HG03558 (cell line): ENCODE measurements around the gene TBATA.
"Not testable (repeated sequence)": the region's sequence is repeated elsewhere in the genome, so short reads cannot be mapped to it uniquely, and the experiment has no call there.

Source experiments
- ATAC-seq: cut with Tn5 transposase; IDR thresholded peaks from one replicate; pipeline ENCODE4 v1.9.1; 2021; ENCODE audit warnings: moderate number of reproducible peaks; ENCODE audit not compliant: unreplicated experiment; ENCODE audit errors: extremely low read depth

The TBATA gene

DNA sequence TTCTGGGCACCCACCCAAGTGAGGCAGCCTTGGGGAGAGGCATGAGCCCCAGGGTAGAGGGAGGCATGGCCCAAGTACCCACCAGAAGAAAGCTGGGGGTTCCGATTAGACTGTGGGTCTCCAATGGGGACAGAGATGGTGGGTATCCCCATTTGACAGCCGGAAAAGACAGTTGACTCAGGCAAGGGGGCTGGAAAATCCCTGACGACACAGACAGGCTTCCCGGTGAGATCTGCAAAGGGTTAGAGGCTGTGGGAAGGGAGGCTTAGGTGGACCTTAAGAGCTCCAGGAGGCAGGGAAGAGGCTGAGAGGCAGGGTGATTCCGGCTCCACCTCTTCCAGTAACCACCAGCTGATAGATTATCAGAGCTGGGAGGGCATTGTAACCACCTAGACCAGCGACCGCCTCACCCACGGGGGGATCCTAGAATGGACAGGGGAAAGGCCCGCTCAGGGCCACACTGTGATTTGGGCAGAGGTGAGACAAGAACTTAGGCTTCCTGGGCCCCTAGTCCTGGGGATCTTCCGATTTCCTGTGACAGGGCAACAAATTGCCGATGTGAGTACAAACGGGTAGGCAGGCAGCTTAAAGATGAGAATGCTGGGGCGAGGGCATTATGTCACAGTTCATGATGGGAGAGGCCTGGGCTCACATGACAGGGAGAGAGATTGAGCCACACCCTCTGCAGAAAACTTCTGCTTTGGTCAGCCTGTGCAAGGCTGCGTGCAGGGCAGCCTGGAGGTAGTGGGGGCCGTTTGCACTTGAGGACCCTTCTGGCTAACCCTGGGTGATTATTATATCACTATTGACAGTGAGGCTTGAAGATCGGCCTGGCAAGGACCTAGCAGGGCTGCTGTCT lies 5.4 kb downstream of the TBATA start:
- no peak for ATAC-seq

GRCh38 chr10:70779088-70779487 lies 6.1 kb downstream of the TBATA start:
- ATAC-seq, result no peak

DNA sequence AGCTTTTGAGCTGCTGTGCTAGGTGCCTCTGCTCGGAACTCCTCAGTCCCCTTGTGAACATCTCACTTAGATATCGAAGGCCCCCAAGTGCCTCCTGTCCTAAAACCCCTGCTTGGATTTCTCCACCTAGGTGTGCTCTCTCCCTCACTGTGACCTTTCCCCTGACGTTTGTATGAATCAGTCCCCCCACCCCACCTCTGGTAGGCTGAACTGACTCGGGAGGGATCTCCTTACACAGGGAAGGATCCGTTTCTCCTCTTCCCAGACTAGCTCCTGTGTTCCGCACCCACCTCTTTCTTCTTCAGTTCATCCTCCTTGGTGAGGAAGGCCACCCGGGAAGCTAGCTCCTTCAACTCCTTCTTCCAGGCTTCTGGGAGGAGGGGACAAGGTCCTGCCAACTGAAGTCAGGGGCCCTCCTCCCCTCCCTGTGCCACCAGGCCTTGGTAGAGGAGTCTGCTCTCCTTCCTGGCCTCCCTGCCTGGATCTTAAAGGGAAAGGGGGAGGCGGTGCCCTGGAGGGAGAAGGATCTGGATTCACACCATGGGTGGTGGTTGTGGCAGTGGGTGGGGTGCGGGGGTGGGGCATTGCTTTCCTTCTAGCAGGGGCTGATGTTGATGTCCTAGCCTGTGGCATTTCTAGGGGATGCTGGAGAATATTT lies 6.8 kb downstream of the TBATA start:
- no peak for ATAC-seq

DNA sequence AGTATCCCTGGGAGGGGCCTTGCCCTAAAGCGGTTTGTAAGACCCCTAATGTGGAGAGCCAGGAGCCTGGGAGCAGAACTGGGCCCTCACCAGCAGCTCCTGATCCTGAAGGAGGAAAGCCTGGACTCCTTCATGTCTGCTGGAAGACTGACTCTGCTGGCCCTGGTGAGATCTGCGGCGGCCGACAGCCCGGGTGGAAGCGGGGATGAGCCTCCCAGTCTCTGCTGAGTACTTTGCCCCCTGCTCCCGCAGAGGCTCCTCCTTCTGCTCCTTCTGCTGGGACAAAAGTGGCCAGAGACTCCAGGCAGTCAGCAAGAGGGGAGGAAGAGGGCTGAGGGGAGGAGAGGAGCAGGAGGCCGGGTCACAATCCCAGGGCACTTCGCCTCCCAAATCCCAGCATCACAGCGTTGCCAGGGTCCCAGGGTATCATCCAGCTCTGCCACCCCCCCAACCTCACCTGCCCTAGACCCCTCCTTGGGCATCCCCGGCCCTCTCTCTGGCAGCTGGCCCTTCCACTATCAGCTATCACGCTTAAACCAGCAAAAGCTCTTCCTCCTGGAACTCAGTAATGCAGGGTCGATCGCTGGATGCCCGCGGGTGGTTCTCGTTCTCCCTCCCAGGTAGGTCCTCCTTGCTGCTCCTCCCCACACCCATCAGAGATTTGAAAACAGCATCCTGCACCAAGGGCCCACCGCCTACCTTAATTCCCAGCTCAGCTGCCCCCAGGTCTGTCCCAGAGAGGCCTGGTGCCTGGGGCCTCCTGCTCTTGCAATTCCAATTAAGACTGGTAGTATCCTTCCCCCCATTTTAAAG lies 7.9 kb downstream of the TBATA start:
- ATAC-seq, result no peak

DNA sequence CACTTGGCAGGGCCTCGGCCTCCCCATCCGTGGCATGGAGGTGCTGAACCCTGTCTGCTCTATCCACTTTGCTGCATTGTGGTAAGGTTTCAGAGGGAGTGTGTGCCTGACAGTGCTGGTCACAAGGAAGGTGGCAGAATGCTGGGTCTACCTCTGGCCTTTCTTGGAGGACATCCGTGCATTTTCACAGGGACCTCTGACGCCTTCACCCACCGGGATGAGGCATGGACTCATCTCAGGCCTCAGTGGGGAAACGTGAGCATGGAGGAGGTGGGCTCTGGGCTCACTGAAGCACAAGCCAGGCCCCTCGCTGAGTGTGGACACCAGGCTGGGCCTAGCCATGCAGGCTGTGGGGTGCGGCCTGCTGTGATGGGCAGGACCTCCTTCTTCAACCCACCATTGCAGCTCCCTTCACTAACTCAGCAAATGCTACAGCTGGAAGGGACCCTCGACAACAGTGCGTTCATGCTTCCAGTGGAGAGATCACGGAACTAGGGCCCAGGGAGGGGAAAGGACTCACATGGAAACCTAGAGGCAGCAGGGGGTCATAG lies 8.6 kb downstream of the TBATA start:
- ATAC-seq, result no peak

DNA sequence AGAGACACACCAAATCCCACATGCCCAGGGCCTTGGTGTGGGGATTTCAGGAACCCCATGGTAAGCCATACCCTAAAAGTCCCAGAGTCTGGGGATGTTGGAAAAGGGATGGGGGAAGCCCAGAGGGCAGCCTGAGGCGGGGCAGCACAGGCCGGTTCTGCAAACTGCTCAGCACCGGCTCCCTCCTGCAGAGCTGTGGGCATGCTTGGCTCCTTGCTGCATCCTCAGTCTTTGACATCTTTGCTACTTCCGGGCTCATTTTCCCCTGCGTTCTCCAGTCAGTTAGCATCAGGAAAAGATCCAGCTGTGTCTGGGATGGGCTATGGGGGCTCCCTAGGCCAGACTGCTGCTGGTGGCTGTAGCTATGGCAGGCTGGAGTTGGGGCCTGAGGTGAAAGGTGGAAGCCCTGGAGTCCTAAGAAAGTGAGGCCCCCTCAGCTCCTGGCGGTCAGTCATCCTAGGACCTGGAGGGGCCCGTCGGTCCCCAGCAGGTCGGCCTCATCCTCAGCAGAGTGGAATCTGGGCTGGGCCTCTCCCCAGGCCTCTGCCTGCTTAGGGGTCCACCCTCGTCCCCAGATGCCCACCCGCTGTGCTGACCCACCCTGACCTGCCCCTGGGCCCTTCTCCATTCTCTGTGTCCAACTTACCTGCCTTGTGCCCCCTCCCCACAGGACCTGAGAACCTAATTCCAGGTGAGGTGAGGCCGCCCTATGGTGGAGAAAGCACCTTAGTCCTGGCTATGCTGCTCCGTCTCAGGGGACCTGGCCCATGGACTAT lies 9.3 kb downstream of the TBATA start:
- no peak for ATAC-seq

GRCh38 chr10:70774810-70775678 lies 10.1 kb downstream of the TBATA start:
- ATAC-seq, result no peak

GRCh38 chr10:70773965-70774809 lies 11.0 kb downstream of the TBATA start:
- ATAC-seq, result no peak

DNA sequence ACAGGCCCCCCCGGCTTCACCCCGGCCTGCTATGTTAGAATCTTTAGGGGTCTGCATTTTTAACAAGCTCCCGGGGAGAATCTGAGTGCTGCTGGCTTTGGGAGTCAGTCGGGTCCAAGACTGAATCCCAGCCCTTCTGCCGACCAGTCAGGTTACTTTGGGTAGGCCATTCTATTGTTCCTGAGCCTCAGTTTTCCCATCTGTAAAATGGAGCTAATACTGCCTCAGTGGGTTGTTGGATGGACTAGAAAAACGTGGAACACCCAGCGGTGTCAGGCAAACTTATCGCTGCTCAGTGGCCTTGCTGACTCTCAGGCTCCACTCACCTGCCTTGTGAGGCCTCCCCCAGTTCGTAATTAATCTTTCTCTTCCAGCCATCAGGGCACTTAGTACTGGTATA lies 11.7 kb downstream of the TBATA start:
- ATAC-seq, result no peak

GRCh38 chr10:70772627-70773026 lies 12.6 kb downstream of the TBATA start:
- ATAC-seq, result no peak

GRCh38 chr10:70771311-70772194 lies 13.6 kb downstream of the TBATA start:
- ATAC-seq, result no peak

- ATAC-seq, result not testable (repeated sequence)
These were observed 14.7 kb downstream of the TBATA start for GRCh38 chr10:70770516-70770915.

- no peak for ATAC-seq
These were observed 15.2 kb downstream of the TBATA start for GRCh38 chr10:70770001-70770400.

GRCh38 chr10:70769121-70769520 lies 16.1 kb downstream of the TBATA start:
- ATAC-seq, result no peak

- not testable (repeated sequence) for ATAC-seq
These were observed 17.0 kb downstream of the TBATA start for GRCh38 chr10:70768026-70768685.

DNA sequence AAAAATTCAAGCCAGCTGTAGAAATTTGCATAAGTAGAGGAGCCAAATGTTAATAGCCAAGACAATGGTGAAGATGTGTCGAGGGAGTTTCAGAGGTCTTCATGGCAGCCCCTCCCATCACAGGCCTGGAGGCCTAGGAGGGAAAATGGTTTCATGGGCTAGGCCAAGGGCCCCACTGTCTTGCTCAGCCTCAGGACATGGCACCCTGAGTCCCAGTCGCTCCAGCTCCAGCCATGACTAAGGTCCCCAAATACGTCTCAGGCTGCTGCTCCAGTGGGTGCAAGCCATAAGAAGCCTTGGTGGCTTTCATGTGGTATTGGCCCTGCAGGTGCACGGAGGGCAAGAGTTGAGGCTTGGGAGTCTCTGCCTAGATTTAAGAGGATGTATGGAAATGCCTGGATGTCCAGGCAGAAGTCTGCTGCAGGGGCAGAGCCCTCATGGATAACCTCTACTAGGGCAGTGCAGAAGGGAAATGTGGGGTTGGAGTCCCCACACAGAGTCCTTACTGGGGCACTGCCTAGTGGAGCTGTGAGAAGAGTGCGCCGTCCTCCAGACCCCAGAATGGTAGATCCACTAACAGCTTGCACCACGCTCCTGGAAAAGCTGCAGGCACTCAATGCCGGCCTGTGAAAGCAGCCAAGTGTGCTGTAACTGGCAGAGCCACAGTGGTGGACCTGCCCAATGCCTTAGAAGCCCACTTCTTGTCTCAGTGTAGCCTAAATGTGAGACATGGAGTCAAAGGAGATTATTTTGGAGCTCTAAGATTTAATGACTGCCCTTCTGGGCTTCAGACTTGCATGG lies 19.2 kb downstream of the TBATA start:
- no peak for ATAC-seq
